Endothelial cell of umbilical vein (primary cell): ENCODE measurements around the gene TDRD7. TPM values are rescaled to one million over a fixed set of nuclear protein-coding genes. Genes with fewer than 3 reads are reported as not detected.

Source experiments
- BruUV-seq: library from RNA; stranded (reverse); fragments of 400-500 nt; replicated peaks from 2 replicates; lab custom pipeline; 2021; lab: Mats Ljungman, UMichigan
- CTCF ChIA-PET: fragments of 300-600, 350-600 bp; sonication (Branson Sonifier 250); formaldehyde crosslinking; loops from one replicate; lab custom pipeline; 2021; ENCODE audit warnings: antibody characterized with exemption, inconsistent platforms; lab: Charles Lee
- POLR2A ChIA-PET: fragments of 300-600, 350-600 bp; sonication (Branson Sonifier 250); formaldehyde crosslinking; loops from one replicate; lab custom pipeline; 2021; ENCODE audit warnings: antibody characterized with exemption, inconsistent platforms; lab: Charles Lee
- DNase-seq: peaks from one replicate; pipeline ENCODE4 v3.0.0-alpha.2; 2011; ENCODE audit warnings: low read depth, low spot score
- FAIRE-seq: peaks from 2 replicates; lab custom pipeline; 2011; peaks lifted over from hg19 to GRCh38; lab: Jason Lieb, UNC
- H2AFZ ChIP-seq: 2 replicates; pipeline ENCODE4 v1.6.0; 2012; ENCODE audit warnings: low read depth, low read length, control low read depth, inconsistent platforms
- H3K27ac ChIP-seq: 2 replicates; pipeline ENCODE4 v1.5.1; 2011; ENCODE audit warnings: low read depth, mild to moderate bottlenecking, control low read depth, low read length, moderate library complexity; ENCODE audit not compliant: insufficient read depth
- H3K27me3 ChIP-seq, 2 experiments: 2 replicates each; pipeline versions ENCODE4 v1.6.0 to v1.6.1; 2011; ENCODE audit warnings: low read length in 2 of 2, mixed read lengths in 1 of 2; ENCODE audit not compliant: control insufficient read depth in 2 of 2, insufficient read depth in 2 of 2
- H3K36me3 ChIP-seq, 2 experiments: 2 replicates in 1 of 2; 3 replicates in 1 of 2; pipeline ENCODE4 v1.5.1; 2011; ENCODE audit warnings: low read length in 2 of 2, mild to moderate bottlenecking in 1 of 2, moderate library complexity in 1 of 2; ENCODE audit not compliant: control insufficient read depth in 2 of 2, insufficient read depth in 2 of 2; ENCODE audit errors: extremely low read depth in 1 of 2
- H3K4me1 ChIP-seq: 3 replicates; pipeline ENCODE4 v1.5.1; 2011; ENCODE audit warnings: mild to moderate bottlenecking, low read length; ENCODE audit not compliant: control insufficient read depth, insufficient read depth; ENCODE audit errors: extremely low read depth
- H3K4me2 ChIP-seq: 2 replicates; pipeline ENCODE4 v1.6.1; 2011; ENCODE audit warnings: low read length, control low read depth, mixed read lengths; ENCODE audit not compliant: insufficient read depth
- H3K4me3 ChIP-seq, 3 experiments: fragments of 200-600 bp in 1 of 3; sonication (generic), shearing (Covaris generic) in 1 of 3; replicated peaks in 1 of 3; 2 replicates each; pipeline ENCODE4 v1.5.1; 2011 to 2016; ENCODE audit warnings: control low read depth in 3 of 3, low read length in 3 of 3, mild to moderate bottlenecking in 2 of 3, inconsistent platforms in 1 of 3, low read depth in 1 of 3, moderate library complexity in 1 of 3; ENCODE audit not compliant: insufficient read depth in 1 of 3
- H3K79me2 ChIP-seq: 2 replicates; pipeline ENCODE4 v1.6.0; 2012; ENCODE audit warnings: low read length, inconsistent platforms; ENCODE audit not compliant: control insufficient read depth, insufficient read depth
- H3K9ac ChIP-seq: replicated peaks from 2 replicates; pipeline ENCODE3; 2011; ENCODE audit warnings: low read length, control low read depth; ENCODE audit not compliant: insufficient read depth; ENCODE audit errors: extremely low read depth
- H3K9me1 ChIP-seq: replicated peaks from 3 replicates; pipeline ENCODE4 v1.6.0; 2011; ENCODE audit warnings: mild to moderate bottlenecking, low read length; ENCODE audit not compliant: control insufficient read depth, insufficient read depth; ENCODE audit errors: extremely low read depth
- H3K9me3 ChIP-seq: replicated peaks from 2 replicates; pipeline ENCODE4 v1.5.1; 2012; ENCODE audit warnings: low read length, inconsistent platforms; ENCODE audit not compliant: control insufficient read depth, insufficient read depth
- H4K20me1 ChIP-seq: replicated peaks from 2 replicates; pipeline ENCODE3; 2011; ENCODE audit warnings: mild to moderate bottlenecking, low read length; ENCODE audit not compliant: control insufficient read depth, insufficient read depth; ENCODE audit errors: extremely low read depth
- EZH2 ChIP-seq: IDR thresholded peaks from 2 replicates; pipeline ENCODE4 v1.6.1; 2012; ENCODE audit warnings: borderline replicate concordance, low read depth, mild to moderate bottlenecking, moderate library complexity, low read length, inconsistent platforms; ENCODE audit not compliant: severe bottlenecking
- FOS ChIP-seq: IDR thresholded peaks from 2 replicates; pipeline ENCODE4 v1.6.1; 2011; ENCODE audit warnings: mild to moderate bottlenecking, low read length, moderate library complexity, borderline replicate concordance; ENCODE audit not compliant: insufficient read depth
- GATA2 ChIP-seq: IDR thresholded peaks from 2 replicates; pipeline ENCODE4 v1.7.0; 2011; ENCODE audit warnings: low read depth, mild to moderate bottlenecking, moderate library complexity, mixed read lengths, low read length; ENCODE audit not compliant: insufficient read length, insufficient read depth
- JUN ChIP-seq: IDR thresholded peaks from 2 replicates; pipeline ENCODE4 v1.6.1; 2011; ENCODE audit warnings: borderline replicate concordance, low read depth; ENCODE audit not compliant: insufficient read length, insufficient read depth
- MYC ChIP-seq: IDR thresholded peaks from one replicate; pipeline ENCODE4 v1.6.1; 2011; ENCODE audit warnings: mild to moderate bottlenecking, low read depth, low read length
- POLR2A ChIP-seq: IDR thresholded peaks from 2 replicates; pipeline ENCODE4 v1.6.1; 2012; ENCODE audit warnings: low read depth, mild to moderate bottlenecking, control low read depth, low read length
- dilution Hi-C: fragments of 300-500 bp; cut with MboI; formaldehyde crosslinking; loops from one replicate; pipeline ENCODE4 v1.15.0; 2019; ENCODE audit warnings: low sequenced_read_pairs; ENCODE audit not compliant: extremely low pct_ligation_motif_present
- intact Hi-C: fragments of 100-400 bp; cut with micrococcal nuclease; formaldehyde crosslinking; loops from one replicate; pipeline ENCODE4 v1.10.0; 2022
- polyA plus RNA-seq, 4 experiments: library from polyadenylated mRNA; depleted of rRNA in 3 of 4; stranded (reverse) in 3 of 4; unstranded in 1 of 4; fragments of >200 nt; gene quantifications; 2 replicates each; pipeline versions ENCODE4 v1.2.1 to v1.2.3, GENCODE V29; 2011 to 2012; ENCODE audit warnings: missing spikeins in 1 of 4
- total RNA-seq: library from RNA; stranded (reverse); gene quantifications from 2 replicates; pipeline ENCODE4 v1.2.3, GENCODE V29; 2021
- TF ChIP-seq, protein P1 (sequence below), 2 donors: IDR thresholded peaks; 1 replicate in 1 of 2; 2 replicates in 1 of 2; pipeline ENCODE4 v1.5.1; 2011; ENCODE audit warnings: low read length in 2 of 2, mild to moderate bottlenecking in 2 of 2, moderate library complexity in 2 of 2, control low read depth in 1 of 2, inconsistent platforms in 1 of 2, low read depth in 1 of 2; ENCODE audit not compliant: insufficient read depth in 1 of 2; ENCODE audit errors: extremely low read depth in 1 of 2

Gene TDRD7
- total and polyA plus RNA-seq, 2 donors (not counting 3 experiments of a cell fraction or from before 2014, with no cell fraction given), result 4.9 to 11.5 TPM

DNA sequence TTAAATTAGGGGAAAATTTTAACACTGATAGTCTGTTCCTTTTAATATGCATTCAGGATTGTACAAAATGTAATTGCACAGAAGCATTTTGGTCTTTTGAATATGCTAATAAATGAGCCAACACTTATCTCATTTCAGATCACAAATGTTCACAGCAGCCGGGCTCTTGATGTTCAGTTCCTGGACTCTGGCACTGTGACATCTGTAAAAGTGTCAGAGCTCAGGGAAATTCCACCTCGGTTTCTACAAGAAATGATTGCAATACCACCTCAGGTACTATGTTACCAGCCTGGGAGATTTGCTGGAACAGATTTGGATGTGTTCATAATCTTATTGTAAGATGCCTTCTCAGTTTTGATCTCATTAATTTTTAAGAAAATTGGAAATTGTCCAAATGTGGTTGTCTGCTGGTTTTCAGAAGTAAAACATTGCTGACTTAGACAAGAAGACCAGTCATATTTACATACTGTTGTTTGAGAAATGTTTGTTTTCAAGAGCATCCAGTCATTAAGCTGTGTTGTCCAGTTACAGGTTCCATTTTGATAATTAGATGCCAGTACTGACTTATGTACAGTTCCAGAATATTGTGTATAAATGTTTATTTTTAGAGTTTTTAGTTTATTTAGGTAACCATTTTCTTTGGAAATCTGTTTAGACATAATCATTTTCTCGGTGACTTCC is 66.5 kb downstream of the TDRD7 start:
- H3K79me2 ChIP-seq, result no peaks in the 10 kb centered on the region
- no peak overlapping the region for H3K27ac ChIP-seq
- H3K4me2 ChIP-seq, result no peak overlapping the region
- ChIA-PET CTCF (interaction anchor here (1.2 kb wide), 1 partner anchor 137 kb away, joined by 4 read pairs; no protein-coding TSS in a partner anchor), POLR2A (no interaction called here)
- no peaks in the 10 kb centered on the region for H3K36me3 ChIP-seq
- dilution Hi-C loops (no loop called here), intact Hi-C loops (no loop called here)
- no peaks in the 10 kb centered on the region for H3K4me1 ChIP-seq
- no peaks in the 10 kb centered on the region for H3K9me1 ChIP-seq
- H2AFZ ChIP-seq, result no peak overlapping the region
- H3K4me3 ChIP-seq, result no peak overlapping the region
- H4K20me1 ChIP-seq, result no peaks in the 10 kb centered on the region
- H3K9ac ChIP-seq, result no peak overlapping the region
- no peaks in the 10 kb centered on the region for H3K9me3 ChIP-seq
- no peak for FAIRE-seq
- TF ChIP-seq, protein P1, sequence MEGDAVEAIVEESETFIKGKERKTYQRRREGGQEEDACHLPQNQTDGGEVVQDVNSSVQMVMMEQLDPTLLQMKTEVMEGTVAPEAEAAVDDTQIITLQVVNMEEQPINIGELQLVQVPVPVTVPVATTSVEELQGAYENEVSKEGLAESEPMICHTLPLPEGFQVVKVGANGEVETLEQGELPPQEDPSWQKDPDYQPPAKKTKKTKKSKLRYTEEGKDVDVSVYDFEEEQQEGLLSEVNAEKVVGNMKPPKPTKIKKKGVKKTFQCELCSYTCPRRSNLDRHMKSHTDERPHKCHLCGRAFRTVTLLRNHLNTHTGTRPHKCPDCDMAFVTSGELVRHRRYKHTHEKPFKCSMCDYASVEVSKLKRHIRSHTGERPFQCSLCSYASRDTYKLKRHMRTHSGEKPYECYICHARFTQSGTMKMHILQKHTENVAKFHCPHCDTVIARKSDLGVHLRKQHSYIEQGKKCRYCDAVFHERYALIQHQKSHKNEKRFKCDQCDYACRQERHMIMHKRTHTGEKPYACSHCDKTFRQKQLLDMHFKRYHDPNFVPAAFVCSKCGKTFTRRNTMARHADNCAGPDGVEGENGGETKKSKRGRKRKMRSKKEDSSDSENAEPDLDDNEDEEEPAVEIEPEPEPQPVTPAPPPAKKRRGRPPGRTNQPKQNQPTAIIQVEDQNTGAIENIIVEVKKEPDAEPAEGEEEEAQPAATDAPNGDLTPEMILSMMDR (IDR thresholded peaks at IDR 0.05; ENCODE audit: extremely low read depth in 1 of 2, insufficient read depth in 1 of 2, low read depth in 1 of 2, low read length in 2 of 2), result no peak
- no peak for TF ChIP-seq POLR2A
- no peak for TF ChIP-seq JUN
- TF ChIP-seq FOS, result no peak
- no peak for TF ChIP-seq GATA2
- TF ChIP-seq EZH2, result no peak
- no peak for TF ChIP-seq MYC
- BruUV-seq, result no TSS peak
- DNase-seq, result no peak
- H3K27me3 ChIP-seq, result no peaks in the 10 kb centered on the region
